GM18868 (cell line): ENCODE data around the gene PDK2.
"Not testable (repeated sequence)": the region's sequence is repeated elsewhere in the genome, so short reads cannot be mapped to it uniquely, and the experiment has no call there.

ENCODE experiments used
- ATAC-seq: cut with Tn5 transposase; IDR thresholded peaks from one replicate; pipeline ENCODE4 v1.9.1; 2021; ENCODE audit warnings: mild to moderate bottlenecking, moderate library complexity; ENCODE audit not compliant: unreplicated experiment

PDK2 gene

GRCh38 chr17:50058296-50058953 is 36.7 kb upstream of the PDK2 start:
- no peak for ATAC-seq

- ATAC-seq: no peak
Observed at GRCh38 chr17:50059256-50059655, 35.9 kb upstream of the PDK2 start.

GRCh38 chr17:50059759-50060273 is 35.3 kb upstream of the PDK2 start:
- ATAC-seq: no peak

- ATAC-seq: no peak
Observed at GRCh38 chr17:50060951-50061712, 34.0 kb upstream of the PDK2 start.

GRCh38 chr17:50061713-50062045 is 33.5 kb upstream of the PDK2 start:
- not testable (repeated sequence) for ATAC-seq

- no peak for ATAC-seq
Observed at GRCh38 chr17:50062293-50063243, 32.6 kb upstream of the PDK2 start.

- no peak for ATAC-seq
Observed at GRCh38 chr17:50063561-50064252, 31.4 kb upstream of the PDK2 start.

- ATAC-seq: no peak
Observed at GRCh38 chr17:50064253-50065001, 30.7 kb upstream of the PDK2 start.

- no peak for ATAC-seq
Observed at GRCh38 chr17:50065056-50065455, 30.1 kb upstream of the PDK2 start.

- ATAC-seq: no peak
Observed at GRCh38 chr17:50066995-50067394, 28.2 kb upstream of the PDK2 start.

- ATAC-seq: no peak
Observed at GRCh38 chr17:50067996-50068395, 27.2 kb upstream of the PDK2 start.

- no peak for ATAC-seq
Observed at GRCh38 chr17:50070908-50071680, 24.1 kb upstream of the PDK2 start.

- no peak for ATAC-seq
Observed at GRCh38 chr17:50071692-50072091, 23.5 kb upstream of the PDK2 start.

- no peak for ATAC-seq
Observed at GRCh38 chr17:50072130-50072529, 23.0 kb upstream of the PDK2 start.

- ATAC-seq: no peak
Observed at GRCh38 chr17:50072925-50073324, 22.2 kb upstream of the PDK2 start.

GRCh38 chr17:50074227-50074626 is 20.9 kb upstream of the PDK2 start:
- ATAC-seq: no peak

GRCh38 chr17:50075446-50076032 is 19.6 kb upstream of the PDK2 start:
- ATAC-seq: no peak

GRCh38 chr17:50076221-50076590 is 18.9 kb upstream of the PDK2 start:
- ATAC-seq: no peak
